ENCODE data around the gene CLIC3.

DNA sequence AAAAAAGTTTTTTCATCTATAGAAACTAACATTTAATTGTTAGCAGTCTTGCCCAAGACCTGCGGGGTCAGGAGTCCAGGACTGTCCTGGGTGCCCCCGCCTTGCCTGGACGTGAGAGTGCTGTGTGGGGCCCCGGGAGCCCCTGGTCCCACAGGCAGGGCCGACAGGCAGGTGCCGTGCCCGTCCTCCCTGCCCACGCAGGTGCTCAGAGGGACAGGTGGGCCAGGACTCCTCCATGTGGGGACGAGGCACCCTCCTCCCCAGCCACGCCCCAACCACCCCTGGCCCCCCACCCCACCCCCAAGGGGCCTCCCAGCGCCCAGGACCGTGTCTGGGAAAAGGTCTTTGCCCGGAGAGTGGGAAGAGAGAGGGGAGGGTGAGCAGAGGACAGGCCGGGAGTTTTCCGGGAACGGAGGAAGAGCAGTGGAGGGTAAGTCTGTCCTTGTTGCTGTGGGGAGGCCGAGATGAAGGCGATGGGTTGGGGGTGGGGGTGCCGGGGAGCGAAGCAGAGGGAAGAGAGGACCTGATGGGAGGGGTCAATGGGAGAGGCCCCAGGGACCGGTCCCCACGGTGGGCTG is 47.0 kb downstream of the CLIC3 start:
- TF ChIP-seq, protein P1, sequence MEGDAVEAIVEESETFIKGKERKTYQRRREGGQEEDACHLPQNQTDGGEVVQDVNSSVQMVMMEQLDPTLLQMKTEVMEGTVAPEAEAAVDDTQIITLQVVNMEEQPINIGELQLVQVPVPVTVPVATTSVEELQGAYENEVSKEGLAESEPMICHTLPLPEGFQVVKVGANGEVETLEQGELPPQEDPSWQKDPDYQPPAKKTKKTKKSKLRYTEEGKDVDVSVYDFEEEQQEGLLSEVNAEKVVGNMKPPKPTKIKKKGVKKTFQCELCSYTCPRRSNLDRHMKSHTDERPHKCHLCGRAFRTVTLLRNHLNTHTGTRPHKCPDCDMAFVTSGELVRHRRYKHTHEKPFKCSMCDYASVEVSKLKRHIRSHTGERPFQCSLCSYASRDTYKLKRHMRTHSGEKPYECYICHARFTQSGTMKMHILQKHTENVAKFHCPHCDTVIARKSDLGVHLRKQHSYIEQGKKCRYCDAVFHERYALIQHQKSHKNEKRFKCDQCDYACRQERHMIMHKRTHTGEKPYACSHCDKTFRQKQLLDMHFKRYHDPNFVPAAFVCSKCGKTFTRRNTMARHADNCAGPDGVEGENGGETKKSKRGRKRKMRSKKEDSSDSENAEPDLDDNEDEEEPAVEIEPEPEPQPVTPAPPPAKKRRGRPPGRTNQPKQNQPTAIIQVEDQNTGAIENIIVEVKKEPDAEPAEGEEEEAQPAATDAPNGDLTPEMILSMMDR (conservative IDR thresholded peaks at IDR 0.05): no peak
- no peak for TF ChIP-seq EZH2 (IDR thresholded peaks at IDR 0.05; ENCODE audit: low read depth)
